ENCODE measurements around the gene VWA5B2.

Gene VWA5B2

DNA sequence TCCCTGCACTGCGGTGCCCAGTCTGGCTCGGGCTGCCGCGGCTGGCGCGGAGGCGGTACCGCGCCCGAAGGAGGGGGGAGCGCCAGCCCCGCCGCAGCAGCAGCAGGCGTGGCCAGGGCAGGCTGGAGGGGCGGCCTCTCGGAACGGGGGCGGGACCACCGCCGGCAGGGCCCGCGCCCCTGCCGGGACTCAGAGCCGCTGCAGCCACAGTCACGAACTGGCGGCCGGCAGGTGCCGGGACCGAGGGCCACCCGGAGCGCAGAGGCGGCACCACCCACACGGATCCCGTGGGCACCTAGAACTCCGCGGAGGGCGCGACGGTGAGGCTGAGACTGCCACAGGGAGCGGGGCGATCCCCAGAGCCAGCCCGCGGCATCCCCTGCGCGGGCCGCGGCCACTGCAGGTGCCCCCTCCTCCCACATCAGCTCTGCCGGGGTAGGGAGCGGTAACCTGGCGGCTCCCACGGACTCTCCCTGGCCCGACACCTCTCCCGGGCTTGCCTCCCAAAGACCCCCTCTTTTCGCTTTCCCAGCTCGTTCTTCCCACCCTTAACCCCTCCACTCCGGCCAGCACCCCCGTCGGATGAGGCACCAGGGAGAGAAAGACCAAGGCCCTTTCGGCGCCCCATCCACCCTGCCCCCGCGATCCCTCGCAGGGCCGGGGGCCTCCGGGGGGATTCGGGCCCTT, at the start of gene VWA5B2:
TSS of gene VWA5B2 (plus strand) at position 192 of the 687 bp plus-strand sequence. CDS start 944 bp downstream, outside the sequence.
- DNase-seq = peak; percentile 55

DNA sequence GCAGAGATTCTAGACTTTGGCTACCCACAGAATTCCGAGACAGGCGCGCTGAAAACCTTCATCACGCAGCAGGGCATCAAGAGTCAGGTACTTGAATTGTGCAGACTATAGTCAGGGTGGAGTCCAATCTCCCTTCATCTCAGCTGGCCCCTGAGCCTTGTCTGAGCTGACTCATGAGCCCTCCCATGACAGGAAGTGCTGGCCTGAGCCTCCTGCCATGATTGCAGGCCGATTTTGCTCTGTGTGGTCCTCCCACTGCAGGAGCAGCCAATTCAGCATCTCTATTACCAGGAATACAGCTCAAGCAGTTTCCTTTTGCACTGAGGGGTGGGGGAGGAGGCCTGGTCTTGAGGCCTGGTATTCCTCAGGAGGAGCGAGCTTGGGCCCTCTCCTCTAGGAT, 49.2 kb upstream of the VWA5B2 start:
- no peak for DNase-seq

DNA sequence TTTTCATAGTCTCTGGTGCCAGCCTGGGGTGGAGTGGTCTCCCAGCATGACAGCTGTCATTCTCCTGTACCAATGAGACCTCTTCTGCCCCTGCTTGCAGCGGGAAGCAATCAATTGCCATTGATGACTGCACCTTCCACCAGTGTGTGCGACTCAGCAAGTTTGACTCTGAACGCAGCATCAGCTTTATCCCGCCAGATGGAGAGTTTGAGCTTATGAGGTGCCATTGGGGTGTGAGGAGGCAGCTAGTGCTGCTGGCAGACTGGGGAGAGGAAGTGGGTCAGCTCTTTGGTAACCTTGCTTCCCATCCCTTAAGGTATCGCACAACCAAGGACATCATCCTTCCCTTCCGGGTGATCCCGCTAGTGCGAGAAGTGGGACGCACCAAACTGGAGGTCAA, 47.8 kb upstream of the VWA5B2 start:
- no peak for DNase-seq

DNA sequence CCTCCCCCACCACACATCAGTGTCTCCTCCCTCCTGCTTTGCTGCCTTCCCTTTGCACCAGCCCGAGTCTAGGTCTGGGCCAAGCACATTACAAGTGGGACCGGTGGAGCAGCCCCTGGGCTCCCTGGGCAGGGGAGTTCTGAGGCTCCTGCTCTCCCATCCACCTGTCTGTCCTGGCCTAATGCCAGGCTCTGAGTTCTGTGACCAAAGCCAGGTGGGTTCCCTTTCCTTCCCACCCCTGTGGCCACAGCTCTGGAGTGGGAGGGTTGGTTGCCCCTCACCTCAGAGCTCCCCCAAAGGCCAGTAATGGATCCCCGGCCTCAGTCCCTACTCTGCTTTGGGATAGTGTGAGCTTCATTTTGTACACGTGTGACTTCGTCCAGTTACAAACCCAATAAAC, 45.7 kb upstream of the VWA5B2 start:
- no peak for DNase-seq

DNA sequence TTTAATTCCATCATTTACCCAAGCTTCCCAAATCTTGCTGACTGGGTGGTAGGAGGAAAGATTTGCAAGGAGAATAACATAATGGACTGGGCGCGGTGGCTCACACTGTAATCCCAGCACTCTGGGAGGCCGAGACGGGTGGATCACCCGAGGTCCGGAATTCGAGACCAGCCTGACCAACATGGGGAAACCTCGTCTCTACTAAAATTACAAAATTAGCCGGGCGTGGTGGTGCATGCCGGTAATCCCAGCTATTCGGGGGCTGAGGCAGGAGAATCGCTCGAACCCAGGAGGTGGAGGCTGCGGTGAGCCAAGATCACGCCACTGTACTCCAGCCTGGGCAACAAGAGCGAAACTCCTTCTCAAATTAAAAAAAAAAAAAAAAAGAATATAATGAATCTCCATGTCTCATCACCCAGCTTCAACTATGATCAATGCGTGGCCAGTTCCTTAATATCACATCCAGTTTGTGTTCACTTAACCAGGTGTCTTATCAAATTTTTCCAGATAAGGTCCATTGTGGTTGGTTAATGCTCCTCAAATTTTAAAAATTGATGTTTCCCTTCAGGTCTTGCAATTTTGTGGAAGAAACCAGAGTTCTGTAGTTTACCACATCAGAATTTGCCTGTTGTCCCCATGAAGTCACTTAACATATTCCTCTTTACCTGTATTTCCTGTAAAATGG, 44.7 kb upstream of the VWA5B2 start:
- no peak for DNase-seq

DNA sequence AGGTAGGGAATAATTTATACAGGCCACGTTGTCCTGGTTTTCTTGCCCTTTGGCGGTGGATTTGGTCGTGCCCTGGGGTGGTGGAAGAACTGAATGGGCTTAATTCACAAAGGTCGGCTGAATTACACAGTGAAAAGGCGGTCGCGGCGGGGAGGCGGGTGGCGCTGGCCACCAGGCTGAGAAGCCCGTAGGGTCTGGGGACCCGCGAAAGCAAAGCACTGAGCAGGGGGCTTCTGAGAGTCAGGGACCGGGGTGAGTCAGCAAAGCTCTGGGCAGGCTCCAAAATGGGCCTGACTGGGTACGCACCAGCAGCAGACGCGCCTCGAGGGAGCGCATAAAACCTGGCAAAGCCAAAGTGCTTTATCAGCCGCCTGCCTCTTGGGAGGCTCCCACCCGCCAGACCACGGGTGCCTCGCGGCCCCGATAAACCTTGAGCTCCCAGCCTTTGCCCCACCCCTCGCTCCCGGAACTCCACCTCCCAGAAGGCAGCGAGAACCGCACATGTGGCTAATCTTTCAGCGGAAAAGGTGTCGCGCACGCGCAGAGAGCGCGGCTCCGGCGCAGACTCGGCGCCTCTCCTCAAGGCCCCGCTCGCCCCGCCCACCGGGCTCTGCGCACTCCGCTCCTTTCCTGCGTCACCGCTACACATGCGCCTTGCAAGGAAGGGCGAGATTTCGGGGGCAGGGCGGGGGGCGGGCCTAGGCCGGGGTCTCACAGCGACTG, 43.8 kb upstream of the VWA5B2 start:
- peak; percentile 97 for DNase-seq

DNA sequence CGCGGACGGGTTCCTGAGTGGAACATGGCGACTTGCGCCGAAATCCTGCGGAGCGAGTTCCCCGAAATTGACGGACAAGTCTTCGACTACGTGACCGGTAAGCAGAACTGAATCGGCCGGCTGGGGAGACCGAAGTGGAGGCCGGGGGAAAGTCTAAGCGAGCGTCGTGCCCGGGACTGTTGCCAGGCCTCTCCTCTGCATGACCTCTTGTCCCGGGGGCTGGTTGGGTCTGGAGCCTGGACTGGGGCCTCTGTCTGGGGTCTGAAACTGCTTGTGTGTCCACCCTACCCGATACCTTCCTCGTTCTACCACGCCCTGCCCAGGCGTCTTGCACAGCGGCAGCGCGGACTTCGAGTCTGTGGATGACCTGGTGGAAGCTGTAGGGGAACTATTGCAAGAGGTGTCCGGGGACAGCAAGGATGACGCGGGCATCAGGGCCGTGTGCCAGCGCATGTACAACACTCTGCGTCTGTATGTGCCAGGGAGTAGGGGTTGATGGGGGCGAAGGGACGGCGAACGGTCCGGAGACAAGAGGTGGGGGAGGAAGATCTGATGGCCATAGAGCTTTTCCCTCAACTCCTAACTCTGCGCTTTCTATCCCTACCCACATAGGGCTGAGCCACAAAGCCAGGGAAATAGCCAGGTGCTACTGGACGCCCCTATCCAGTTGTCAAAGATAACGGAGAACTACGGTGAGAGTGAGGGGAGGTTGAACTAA, 43.0 kb upstream of the VWA5B2 start, which contains the start of gene ABCF3:
TSS of gene ABCF3 (plus strand) at position 16 of the 718 bp plus-strand sequence. CDS start at position 25, 9 bp downstream.
- no peak for DNase-seq

DNA sequence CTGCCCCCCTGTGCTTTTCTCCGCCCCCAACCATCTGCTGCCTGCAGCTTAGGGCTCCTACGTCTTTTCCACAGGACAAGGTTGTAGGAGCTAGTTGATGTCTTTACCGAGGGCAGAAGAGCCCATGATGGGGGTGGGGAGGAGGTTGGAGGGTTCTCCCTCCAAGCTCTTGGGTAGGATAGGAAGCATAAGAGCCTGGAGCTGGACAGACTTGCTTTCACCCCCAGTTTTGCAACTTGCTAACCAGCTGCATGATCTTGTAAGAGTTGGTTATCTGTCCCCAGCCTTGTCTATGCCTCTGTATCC, 42.5 kb upstream of the VWA5B2 start:
- DNase-seq = no peak

DNA sequence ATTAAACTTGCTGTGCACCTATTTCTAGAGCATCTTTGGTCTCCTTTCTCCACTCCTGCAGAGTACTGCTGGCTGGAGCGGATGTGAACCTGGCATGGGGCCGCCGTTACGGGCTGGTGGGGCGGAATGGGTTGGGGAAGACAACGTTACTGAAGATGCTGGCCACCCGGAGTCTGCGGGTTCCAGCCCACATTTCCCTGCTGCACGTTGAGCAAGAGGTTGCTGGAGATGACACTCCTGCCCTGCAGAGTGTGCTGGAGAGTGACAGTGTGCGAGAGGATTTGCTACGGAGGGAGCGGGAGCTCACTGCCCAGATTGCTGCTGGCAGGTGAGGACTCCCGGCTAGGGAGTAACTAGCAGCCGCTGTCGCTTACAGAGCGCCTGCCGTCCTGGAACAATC, 41.3 kb upstream of the VWA5B2 start:
- DNase-seq = no peak

DNA sequence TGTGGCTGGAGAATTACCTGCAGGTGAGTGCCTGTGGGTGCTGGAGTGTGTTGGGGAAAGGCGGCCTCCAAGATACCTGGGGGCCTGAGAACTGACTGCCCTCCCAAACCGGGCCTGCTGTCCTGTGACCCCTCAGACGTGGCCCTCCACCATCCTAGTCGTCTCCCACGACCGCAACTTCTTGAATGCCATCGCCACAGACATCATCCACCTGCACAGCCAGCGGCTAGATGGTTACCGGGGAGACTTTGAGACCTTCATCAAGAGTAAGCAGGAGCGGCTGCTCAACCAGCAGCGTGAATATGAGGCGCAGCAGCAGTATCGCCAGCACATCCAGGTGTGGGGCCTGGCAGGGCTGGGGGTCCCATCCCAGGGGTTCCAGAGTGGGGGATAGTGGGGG, 40.0 kb upstream of the VWA5B2 start:
- DNase-seq = no peak

DNA sequence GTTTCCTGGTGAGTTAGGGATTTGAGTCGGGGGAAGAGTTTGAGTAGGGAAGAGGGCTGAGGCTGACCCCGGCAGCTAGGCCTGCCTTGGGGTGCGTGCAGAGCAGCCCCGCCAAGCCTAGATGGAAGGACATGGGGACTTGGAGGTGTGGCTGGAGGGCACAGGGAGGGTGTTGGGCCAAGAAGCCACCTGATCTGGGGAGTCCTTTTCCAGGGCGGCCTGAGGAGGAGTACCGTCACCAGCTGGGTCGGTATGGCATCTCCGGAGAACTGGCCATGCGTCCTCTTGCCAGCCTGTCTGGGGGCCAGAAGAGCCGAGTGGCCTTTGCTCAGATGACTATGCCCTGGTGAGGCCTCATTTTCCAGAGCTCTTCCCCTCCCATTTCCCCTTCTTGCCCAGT, 36.5 kb upstream of the VWA5B2 start:
- DNase-seq = no peak

DNA sequence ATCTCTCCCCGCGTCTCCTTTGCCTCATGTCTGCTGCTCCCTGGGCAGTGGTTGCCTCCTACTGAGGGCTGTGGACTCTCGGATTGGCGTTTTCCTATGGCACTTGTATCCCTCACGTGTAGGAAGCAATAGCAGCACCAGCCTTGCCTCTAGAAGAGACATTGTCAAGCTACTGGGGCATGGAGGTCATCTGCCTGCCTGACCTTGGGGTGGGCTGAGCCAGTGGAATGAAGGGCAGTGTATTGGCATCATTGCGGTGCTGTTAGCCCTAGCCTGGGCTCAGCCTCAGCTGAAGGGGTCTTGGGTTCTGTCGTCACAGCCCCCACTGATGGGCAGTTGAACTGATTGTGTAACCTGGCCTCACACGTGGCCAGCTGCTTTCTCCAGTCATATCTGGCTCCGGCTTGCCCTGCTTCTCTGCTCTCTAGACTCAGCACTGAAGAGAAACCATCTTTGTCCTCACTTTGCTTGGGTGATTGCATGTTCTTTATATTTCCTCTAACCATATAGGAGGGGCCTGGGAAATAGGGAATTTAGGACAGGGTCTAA, 35.3 kb upstream of the VWA5B2 start:
- DNase-seq = no peak

DNA sequence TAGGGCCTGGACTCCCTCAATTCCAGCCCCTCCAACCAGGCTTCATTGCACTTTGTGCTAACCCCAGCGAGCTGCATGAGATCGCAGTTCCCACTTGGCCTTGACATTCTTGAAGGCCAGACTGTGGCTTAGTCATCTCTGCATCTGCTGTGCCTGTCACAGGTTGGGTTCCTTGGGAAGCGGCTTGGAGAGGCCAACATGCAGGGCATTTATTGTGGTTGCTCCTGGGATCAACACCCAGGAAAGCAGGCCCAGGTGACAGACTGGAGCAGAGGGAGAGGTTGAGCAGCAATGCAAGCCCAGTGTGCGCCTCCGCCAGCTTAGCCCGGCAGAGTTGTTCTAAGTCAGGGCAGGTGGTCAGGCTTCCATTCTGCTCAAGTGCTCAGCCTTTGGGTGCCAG, 32.8 kb upstream of the VWA5B2 start:
- DNase-seq = no peak

DNA sequence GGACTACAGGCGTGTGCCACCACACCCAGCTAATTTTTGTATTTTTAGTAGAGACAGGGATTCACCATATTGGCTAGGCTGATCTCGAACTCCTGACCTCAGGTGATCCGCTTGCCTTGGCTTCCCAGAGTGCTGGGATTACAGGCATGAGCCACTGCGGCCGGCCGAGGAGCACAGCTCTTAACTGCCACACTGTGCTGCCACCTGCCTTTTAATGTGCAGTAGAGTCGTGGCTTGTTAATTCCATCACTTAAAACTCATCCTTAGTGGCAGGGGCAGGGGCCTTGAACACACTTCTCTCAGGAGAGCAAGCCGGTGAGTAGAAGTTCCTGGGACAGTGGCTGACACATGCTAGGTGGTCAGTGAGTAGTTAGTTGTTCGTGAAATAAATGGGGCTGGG, 30.9 kb upstream of the VWA5B2 start:
- DNase-seq = no peak

DNA sequence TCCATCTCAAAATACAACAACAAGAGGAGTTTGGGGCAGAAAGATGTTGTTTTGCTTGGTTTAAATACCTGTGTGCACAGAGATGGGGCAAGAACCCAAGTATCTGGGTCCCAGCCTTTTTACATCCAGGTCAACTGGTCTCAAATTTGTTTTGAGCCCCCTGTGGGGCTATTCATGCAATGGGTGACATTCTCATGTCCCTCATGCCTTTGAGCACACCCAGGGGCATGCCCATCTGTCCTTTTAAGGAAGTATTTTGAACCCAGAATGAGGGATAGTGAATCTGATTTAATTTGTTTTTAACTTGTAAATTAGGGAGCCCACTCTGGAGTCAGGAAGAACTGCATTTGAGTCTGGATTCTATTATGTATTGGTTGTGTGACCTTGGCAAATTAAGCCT, 28.6 kb upstream of the VWA5B2 start:
- DNase-seq = no peak

DNA sequence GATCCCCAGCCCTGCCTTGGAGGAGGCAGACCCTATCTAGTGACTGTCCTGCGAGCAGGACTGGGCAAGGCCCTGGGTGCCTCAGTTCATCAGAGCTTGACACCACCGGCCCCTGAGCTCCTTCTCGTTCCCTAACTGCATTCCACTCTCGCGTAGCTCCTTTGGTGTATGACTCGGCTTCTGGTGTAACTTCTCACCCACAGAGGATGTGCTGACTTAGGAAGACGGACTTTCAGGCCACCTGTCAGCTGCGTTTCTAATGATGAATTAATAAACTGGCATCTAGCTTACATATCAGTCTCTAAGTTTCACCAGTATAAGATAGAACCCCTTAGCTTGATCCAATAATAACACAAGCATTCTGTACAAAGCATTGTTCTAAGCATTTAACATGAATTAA, 25.9 kb upstream of the VWA5B2 start:
- no peak for DNase-seq

DNA sequence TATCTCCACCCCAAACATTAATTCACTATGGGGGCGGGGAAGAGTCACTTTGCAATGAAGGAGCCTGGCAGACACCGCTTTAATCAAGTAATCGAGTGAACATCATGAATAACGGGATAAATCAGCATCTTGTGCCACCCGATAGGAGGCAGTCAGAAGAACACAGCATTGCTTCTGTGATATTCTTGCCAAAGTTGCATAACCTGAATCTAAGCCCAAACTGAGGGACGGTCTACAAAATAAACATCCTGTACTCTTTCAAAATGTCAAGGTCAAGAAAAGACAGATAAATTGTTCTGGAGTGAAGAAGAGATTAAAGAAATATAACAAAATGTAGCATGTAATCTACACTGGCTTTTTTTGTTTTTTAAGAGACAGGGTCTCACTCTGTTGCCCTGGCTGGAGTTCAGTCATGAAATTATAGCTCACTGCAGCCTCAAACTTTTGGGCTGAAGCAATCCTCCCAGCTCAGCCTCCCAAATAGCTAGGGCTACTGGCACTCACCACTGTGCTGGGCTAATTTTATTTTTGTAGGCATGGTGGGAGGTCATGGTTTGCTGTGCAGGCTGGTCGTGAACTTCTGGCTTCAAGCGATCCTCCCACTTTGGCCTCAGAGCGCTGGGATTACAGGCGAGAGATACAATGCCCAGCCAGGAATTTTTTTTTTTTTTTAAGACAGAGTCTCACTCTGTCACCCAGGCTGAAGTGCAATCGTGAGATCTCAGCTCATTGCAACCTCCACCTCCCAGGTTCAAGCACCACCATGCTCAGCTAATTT, 20.1 kb upstream of the VWA5B2 start:
- DNase-seq = no peak

DNA sequence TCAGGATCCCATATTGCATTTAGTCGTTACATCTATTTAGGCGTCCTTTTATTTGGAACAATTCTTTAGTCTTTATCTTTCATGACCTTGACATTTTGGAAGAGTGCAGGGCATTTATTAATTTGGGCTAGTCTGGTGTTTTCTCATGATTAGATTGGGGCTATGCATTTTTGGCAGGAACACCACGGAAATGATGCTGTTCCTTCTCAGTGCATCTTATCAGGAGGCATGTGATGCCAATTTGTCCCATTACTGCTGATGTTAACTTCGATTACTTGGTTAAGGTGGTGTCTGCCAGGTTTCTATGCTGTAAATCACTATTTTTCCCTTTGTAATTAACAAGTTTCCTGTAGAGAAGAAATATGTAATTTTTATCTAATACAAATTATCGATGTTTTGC, 18.1 kb upstream of the VWA5B2 start:
- DNase-seq = no peak

DNA sequence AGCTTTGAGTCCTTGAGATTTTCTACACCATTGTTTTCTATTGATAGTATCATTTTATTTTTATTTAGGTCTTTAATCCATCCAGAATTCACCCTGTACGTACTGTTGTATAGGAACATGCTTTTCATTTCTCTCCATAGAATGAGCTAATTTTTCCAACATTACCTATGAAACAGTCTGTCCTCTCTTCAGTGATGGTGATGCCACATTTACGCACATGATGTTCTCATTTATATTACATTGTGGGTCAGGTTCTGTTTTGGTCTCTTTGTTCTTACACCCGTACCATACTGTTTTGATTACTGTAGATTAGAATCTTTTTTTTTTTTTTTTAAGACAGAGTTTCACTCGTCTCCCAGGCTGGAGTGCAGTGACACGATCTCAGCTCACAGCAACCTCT, 17.7 kb upstream of the VWA5B2 start:
- DNase-seq = no peak

DNA sequence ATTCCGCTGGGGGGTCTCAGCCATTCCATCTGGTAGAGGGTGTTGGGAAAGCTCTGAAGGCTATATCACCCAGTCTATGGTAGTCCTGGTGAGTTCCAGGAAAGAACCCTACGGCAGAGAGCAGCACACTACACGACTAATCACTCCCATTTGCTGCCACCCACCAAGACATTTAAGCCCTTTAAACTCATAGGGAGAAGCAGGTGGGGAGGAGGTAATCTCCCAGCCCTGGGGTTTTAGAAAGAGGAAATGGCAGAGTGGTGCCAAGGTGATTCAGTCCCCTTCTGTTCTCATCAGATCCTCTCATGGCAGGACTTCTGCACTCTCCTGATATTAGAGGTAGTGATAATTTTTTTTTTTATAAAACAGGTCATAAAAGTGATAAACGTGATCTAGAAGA, 10.6 kb upstream of the VWA5B2 start:
- no peak for DNase-seq

DNA sequence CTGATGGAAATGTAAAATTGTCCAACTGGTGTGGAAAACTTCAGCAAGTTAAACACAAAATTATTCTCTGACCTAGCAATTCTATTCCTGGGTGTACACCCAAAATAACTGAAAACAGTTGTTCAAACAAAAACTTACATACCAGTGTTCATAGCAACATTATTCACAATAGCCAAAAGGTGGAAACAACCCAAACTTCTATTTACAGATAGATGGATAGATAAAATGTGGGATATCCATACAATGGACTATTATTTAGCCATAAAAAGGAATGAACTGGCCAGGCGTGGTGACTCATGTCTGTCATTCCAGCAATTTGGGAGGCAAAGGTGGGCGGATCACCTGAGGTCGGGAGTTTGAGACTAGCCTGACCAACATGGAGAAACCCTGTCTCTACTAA, 6.9 kb upstream of the VWA5B2 start:
- DNase-seq = no peak

DNA sequence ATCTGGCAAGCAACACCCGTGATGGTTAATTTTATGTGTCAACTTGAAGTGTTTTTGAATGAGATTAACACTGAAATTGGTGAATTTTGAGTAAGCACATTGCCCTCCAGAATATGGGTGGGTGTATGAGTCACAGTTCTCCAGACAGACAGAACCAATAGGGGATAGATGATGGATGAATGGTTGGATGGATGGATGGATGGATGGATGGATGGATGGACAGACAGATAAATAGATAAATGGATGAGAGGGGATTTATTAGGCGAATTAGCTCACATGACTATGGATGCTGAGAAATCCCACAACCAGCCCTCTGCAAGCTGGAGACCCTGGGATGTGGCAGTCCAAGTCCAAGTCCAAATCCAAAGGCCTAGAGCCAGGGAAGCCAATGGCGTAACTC, 5.4 kb upstream of the VWA5B2 start:
- DNase-seq = no peak
